ENCODE measurements around the gene CACHD1. TPM values are rescaled to one million over a fixed set of nuclear protein-coding genes. Genes with fewer than 3 reads are reported as not detected.
A peak's percentile ranks its signal among the peaks of the same experiment; 100 is the strongest.

Gene CACHD1
- total RNA-seq, 1 donor, result 7.3 TPM

DNA sequence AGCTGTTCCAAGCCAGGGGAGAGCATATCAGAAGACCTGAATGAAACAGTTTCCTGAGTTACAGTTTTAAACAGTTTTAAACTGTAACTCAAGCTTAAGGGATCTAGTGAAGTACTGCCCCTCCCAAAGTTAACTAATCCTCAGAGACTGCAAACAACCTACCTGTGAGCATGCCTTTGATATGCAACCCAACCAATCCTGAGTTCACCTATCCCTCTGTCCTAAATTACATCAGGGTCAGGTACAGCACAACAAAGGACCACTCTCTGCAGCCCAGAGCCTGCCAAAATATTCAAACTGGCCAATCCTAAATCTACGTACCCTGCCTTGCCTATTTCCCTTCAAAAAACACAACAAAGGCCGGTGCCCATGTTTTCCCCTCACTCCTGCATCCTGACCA, 242.1 kb downstream of the CACHD1 start:
- no peak for DNase-seq (ENCODE audit: low read depth)
- TF ChIP-seq, protein P1, sequence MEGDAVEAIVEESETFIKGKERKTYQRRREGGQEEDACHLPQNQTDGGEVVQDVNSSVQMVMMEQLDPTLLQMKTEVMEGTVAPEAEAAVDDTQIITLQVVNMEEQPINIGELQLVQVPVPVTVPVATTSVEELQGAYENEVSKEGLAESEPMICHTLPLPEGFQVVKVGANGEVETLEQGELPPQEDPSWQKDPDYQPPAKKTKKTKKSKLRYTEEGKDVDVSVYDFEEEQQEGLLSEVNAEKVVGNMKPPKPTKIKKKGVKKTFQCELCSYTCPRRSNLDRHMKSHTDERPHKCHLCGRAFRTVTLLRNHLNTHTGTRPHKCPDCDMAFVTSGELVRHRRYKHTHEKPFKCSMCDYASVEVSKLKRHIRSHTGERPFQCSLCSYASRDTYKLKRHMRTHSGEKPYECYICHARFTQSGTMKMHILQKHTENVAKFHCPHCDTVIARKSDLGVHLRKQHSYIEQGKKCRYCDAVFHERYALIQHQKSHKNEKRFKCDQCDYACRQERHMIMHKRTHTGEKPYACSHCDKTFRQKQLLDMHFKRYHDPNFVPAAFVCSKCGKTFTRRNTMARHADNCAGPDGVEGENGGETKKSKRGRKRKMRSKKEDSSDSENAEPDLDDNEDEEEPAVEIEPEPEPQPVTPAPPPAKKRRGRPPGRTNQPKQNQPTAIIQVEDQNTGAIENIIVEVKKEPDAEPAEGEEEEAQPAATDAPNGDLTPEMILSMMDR (IDR thresholded peaks at IDR 0.05; ENCODE audit: insufficient read depth, low read length), result no peak
- H3K4me3 ChIP-seq (ENCODE audit: low read depth, low read length), result no peak overlapping the region

DNA sequence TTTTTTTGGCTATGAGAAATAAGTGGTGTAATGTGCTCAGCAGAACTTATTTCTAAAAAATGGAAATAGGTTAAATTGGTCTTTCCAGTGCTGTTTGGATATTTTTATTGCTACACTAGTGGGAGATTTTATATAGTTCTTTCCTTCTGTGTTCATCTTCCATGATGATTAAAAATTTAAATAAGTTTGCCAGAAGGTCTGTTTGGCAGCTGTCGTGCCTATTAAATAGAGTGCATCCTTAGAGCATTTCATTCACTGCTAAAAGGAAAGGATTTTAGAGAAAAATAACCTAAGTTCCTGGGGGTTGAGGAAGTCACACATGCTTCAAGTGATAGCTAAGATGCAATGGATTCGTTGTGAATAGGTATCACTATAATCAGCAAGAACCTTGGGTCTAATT, 245.3 kb downstream of the CACHD1 start:
- no peak overlapping the region for H3K4me3 ChIP-seq (ENCODE audit: low read depth, low read length)
- TF ChIP-seq, protein P1 (IDR thresholded peaks at IDR 0.05; ENCODE audit: insufficient read depth, low read length), result no peak
- DNase-seq (ENCODE audit: low read depth), result no peak

DNA sequence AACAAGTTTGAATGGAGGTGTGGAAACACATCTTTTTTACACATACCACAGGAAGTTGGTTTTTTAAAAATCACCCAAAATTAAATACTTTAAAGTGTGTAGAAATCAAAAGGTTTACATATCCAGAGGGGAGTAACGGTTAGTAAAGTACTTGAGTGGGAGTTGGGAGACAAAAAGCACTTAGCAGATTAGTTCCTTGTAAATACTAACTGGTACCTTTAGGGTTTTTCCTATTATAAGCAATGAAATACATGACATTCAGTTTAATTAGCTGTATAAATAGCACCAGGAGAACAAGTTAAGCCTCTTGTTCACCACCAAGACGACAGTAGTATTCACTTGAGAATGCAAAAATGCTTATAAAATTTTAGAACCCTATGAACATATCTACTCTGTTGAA, 251.2 kb downstream of the CACHD1 start:
- TF ChIP-seq, protein P1 (IDR thresholded peaks at IDR 0.05; ENCODE audit: insufficient read depth, low read length), result no peak
- DNase-seq (ENCODE audit: low read depth), result no peak
- no peak overlapping the region for H3K4me3 ChIP-seq (ENCODE audit: low read depth, low read length)

DNA sequence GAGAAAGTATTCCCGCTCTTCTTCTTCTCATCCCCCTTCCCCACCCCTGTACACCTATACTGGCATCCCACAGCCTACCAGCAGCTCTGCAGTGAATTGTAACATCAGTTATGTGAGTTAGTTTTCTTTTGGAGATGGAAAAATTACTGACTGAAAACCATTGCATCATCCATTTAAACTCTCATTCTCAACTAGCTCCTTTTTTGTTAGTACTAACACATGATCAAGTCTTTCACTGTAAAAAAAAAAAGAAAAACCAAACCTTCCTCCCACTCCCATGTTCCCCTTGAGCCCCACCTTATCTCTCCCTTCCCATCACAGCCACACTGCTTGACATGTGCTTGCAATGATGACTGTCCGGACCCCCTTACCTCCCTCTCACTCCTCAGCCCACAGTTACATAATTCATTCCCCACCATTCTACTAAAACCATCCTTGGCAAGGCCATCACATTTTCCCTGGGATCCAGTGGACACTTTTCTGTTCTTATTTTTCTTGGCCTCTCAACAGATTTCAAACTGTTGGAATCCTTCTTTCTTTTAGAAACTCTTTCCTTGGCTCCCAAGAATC, 251.7 kb downstream of the CACHD1 start:
- DNase-seq (ENCODE audit: low read depth), result no peak
- TF ChIP-seq, protein P1 (IDR thresholded peaks at IDR 0.05; ENCODE audit: insufficient read depth, low read length), result no peak
- H3K4me3 ChIP-seq (ENCODE audit: low read depth, low read length), result no peak overlapping the region

DNA sequence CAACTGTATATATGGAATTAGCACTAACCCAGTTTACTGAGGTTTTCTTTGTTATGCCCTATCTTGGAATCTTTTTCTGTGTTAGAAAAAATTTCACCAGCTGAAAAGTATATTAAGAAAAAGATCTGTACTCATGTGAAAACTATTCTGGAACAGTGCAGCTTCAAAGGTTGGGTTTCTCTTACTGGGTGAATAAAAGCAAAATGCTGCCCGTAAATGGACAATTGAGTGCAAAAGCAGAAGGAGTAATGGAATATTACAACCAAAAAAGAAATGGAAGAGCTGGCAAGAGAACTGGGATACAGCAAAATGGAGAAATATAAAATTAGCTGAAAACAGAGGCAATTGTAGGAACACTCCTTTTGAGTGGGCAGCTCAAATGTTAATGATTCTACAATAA, 257.9 kb downstream of the CACHD1 start:
- DNase-seq (ENCODE audit: low read depth), result no peak
- TF ChIP-seq, protein P1 (IDR thresholded peaks at IDR 0.05; ENCODE audit: insufficient read depth, low read length), result no peak
- H3K4me3 ChIP-seq (ENCODE audit: low read depth, low read length), result no peak overlapping the region

DNA sequence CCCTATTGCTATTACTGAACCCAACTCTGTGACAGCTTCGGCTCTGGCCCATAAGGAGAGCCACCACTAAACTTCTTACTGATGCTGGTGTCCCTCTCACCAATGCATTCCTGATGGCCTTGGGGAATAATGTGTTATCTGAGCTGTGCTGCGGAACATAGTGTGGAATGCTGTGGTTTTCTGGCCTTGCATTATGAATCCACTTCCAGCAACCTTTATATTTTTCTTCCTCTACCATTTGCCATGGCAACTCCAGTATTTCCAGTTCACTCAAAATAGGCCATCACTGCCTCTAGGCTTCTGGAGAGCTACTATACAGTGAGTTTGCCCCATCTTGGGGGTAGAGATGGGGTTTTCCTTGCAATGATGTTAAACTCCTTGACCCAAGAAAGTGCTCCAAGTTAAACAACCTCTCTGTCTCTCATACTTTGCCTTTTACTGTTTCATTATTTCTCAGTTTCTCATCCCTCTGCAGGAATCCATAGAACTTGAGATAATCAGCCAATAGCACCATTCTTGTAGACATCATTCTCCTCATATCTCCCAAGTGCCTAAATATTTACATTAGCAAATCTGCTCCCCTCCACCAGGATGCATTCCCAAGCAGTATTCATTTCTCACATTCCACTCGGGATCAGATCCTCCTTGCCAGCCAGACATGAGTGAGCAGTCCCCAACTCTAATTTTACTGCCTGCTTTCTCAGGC, 263.8 kb downstream of the CACHD1 start:
- TF ChIP-seq, protein P1 (IDR thresholded peaks at IDR 0.05; ENCODE audit: insufficient read depth, low read length), result no peak
- no peak overlapping the region for H3K4me3 ChIP-seq (ENCODE audit: low read depth, low read length)
- DNase-seq (ENCODE audit: low read depth), result peak; percentile 16

All from fibroblast of the aortic adventitia (primary cell).